Neural progenitor cell (in vitro differentiated cells): ENCODE results near the gene IGSF8. TPM values are rescaled to one million over a fixed set of nuclear protein-coding genes. Genes with fewer than 3 reads are reported as not detected.

Experiments
- DNase-seq: peaks from one replicate; pipeline ENCODE4 v3.0.0-alpha.2; 2016; ENCODE audit warnings: low spot score
- H2AFZ ChIP-seq: fragments of 200-600 bp; sonication (generic); replicated peaks from 2 replicates; pipeline ENCODE4 v1.6.1; 2016; ENCODE audit warnings: antibody characterized with exemption
- H3F3A ChIP-seq: fragments of 200-600 bp; sonication (generic); 2 replicates; pipeline ENCODE4 v1.6.1; 2016; ENCODE audit warnings: antibody characterized with exemption, low read depth
- H3K27ac ChIP-seq: fragments of 200-600 bp; sonication (generic); 2 replicates; pipeline ENCODE4 v1.5.1; 2016; ENCODE audit warnings: mild to moderate bottlenecking
- H3K27me3 ChIP-seq: fragments of 200-600 bp; sonication (generic); 2 replicates; pipeline ENCODE4 v1.6.1; 2016; ENCODE audit warnings: mild to moderate bottlenecking, moderate library complexity
- H3K36me3 ChIP-seq: fragments of 200-600 bp; sonication (generic); 2 replicates; pipeline ENCODE4 v1.5.1; 2016
- H3K4me1 ChIP-seq: fragments of 200-600 bp; sonication (generic); 2 replicates; pipeline ENCODE4 v1.6.1; 2016; ENCODE audit warnings: mixed run types
- H3K4me2 ChIP-seq: fragments of 200-600 bp; sonication (generic); 2 replicates; pipeline ENCODE4 v1.6.1; 2016
- H3K4me3 ChIP-seq: fragments of 200-600 bp; sonication (generic); 2 replicates; pipeline ENCODE4 v1.5.1; 2016
- H3K79me2 ChIP-seq: fragments of 200-600 bp; sonication (generic); 2 replicates; pipeline ENCODE4 v1.6.1; 2016; ENCODE audit warnings: low read depth
- H3K9ac ChIP-seq: fragments of 200-600 bp; sonication (generic); 2 replicates; pipeline ENCODE4 v1.6.1; 2016
- H3K9me3 ChIP-seq: fragments of 200-600 bp; sonication (generic); 2 replicates; pipeline ENCODE4 v1.5.1; 2016; ENCODE audit warnings: low read depth
- H4K20me1 ChIP-seq: fragments of 200-600 bp; sonication (generic); 2 replicates; pipeline ENCODE4 v1.6.1; 2016; ENCODE audit warnings: low read depth
- H3K27ac Mint-ChIP-seq: 3 replicates; pipeline ENCODE4 v1.8.0; 2021; ENCODE audit warnings: mixed read lengths
- H3K27me3 Mint-ChIP-seq: 2 replicates; pipeline ENCODE4 v1.8.0; 2022; ENCODE audit warnings: low read depth, mild to moderate bottlenecking, inconsistent platforms, moderate library complexity, mixed read lengths; ENCODE audit not compliant: insufficient read depth
- H3K36me3 Mint-ChIP-seq: 3 replicates; pipeline ENCODE4 v1.8.0; 2021; ENCODE audit warnings: mixed read lengths
- H3K4me1 Mint-ChIP-seq: 3 replicates; pipeline ENCODE4 v1.8.0; 2021; ENCODE audit warnings: mixed read lengths
- H3K4me3 Mint-ChIP-seq: 3 replicates; pipeline ENCODE4 v1.8.0; 2021; ENCODE audit warnings: mild to moderate bottlenecking, moderate library complexity, mixed read lengths
- H3K9me3 Mint-ChIP-seq: 3 replicates; pipeline ENCODE4 v1.8.0; 2020; ENCODE audit warnings: mixed read lengths
- EZH2 ChIP-seq: fragments of 200-600 bp; sonication (generic); IDR thresholded peaks from 2 replicates; pipeline ENCODE4 v1.6.1; 2017; ENCODE audit warnings: antibody characterized with exemption, mild to moderate bottlenecking, moderate library complexity
- EZH2phosphoT487 ChIP-seq: fragments of 200-600 bp; sonication (generic); IDR thresholded peaks from 2 replicates; pipeline ENCODE4 v1.6.1; 2017; ENCODE audit warnings: antibody characterized with exemption
- total RNA-seq: library from RNA; depleted of rRNA; stranded (reverse); fragments of >200 nt; gene quantifications from 2 replicates; pipeline ENCODE4 v1.2.3, GENCODE V29; 2015; ENCODE audit warnings: low replicate concordance
- TF ChIP-seq, protein P1 (sequence below): fragments of 200-600 bp; sonication (generic); IDR thresholded peaks from 2 replicates; pipeline ENCODE4 v1.5.1; 2017; ENCODE audit warnings: antibody characterized with exemption, mild to moderate bottlenecking

IGSF8 gene
- total RNA-seq, 1 donor from 2014 or later: 9.4 TPM

- Mint-ChIP-seq H3K36me3 (no peaks in the 10 kb centered on the region), H3K9me3 (no peaks in the 10 kb centered on the region), H3K4me3 (peak overlapping the region; percentile 88), H3K27ac (no peak overlapping the region), H3K27me3 (peaks cover 22% of the 10 kb centered on the region), H3K4me1 (peaks cover 25% of the 10 kb centered on the region)
- peaks cover 83% of the 10 kb centered on the region for H3K27me3 ChIP-seq
- peaks cover 10% of the 10 kb centered on the region for H3K4me1 ChIP-seq
- H4K20me1 ChIP-seq: no peaks in the 10 kb centered on the region
- peak overlapping the region; percentile 66 for H2AFZ ChIP-seq
- no peaks in the 10 kb centered on the region for H3K36me3 ChIP-seq
- H3F3A ChIP-seq: peaks cover 14% of the 10 kb centered on the region
- H3K9me3 ChIP-seq: no peaks in the 10 kb centered on the region
- no peaks in the 10 kb centered on the region for H3K79me2 ChIP-seq
- H3K4me2 ChIP-seq: peak overlapping the region; percentile 71
- no peak overlapping the region for H3K27ac ChIP-seq
- peak overlapping the region; percentile 52 for H3K4me3 ChIP-seq
- no peak overlapping the region for H3K9ac ChIP-seq
- TF ChIP-seq EZH2: peak; percentile 39
- TF ChIP-seq EZH2phosphoT487: no peak
- DNase-seq: peak; percentile 93
Measured at GRCh38 chr1:160070243-160071163, 27.9 kb downstream of the IGSF8 start.

GRCh38 chr1:160069460-160070231 is 28.8 kb downstream of the IGSF8 start, which contains the start of gene KCNJ10:
Gene KCNJ10 (minus strand): TSS chr1:160070160. CDS start chr1:160042532, 27,628 bp downstream.
- H3K36me3 ChIP-seq: no peaks in the 10 kb centered on the region
- Mint-ChIP-seq H3K9me3 (no peaks in the 10 kb centered on the region), H3K4me3 (peak within 1 kb of the TSS; percentile 88), H3K36me3 (no peaks in the 10 kb centered on the region), H3K4me1 (peaks cover 28% of the 10 kb centered on the region), H3K27ac (no peak within 1 kb of the TSS), H3K27me3 (peaks cover 22% of the 10 kb centered on the region)
- TF ChIP-seq EZH2 (peak; percentile 53), EZH2phosphoT487 (no peak)
- H3K9me3 ChIP-seq: no peaks in the 10 kb centered on the region
- peak within 1 kb of the TSS; percentile 66 for H2AFZ ChIP-seq
- no peak within 1 kb of the TSS for H3K9ac ChIP-seq
- DNase-seq: no peak
- peaks cover 10% of the 10 kb centered on the region for H3K4me1 ChIP-seq
- peak within 1 kb of the TSS; percentile 52 for H3K4me3 ChIP-seq
- H3K27me3 ChIP-seq: peaks cover 74% of the 10 kb centered on the region
- H3K27ac ChIP-seq: no peak within 1 kb of the TSS
- H3K4me2 ChIP-seq: peak within 1 kb of the TSS; percentile 71
- peaks cover 14% of the 10 kb centered on the region for H3F3A ChIP-seq
- H3K79me2 ChIP-seq: no peaks in the 10 kb centered on the region
- H4K20me1 ChIP-seq: no peaks in the 10 kb centered on the region

DNA sequence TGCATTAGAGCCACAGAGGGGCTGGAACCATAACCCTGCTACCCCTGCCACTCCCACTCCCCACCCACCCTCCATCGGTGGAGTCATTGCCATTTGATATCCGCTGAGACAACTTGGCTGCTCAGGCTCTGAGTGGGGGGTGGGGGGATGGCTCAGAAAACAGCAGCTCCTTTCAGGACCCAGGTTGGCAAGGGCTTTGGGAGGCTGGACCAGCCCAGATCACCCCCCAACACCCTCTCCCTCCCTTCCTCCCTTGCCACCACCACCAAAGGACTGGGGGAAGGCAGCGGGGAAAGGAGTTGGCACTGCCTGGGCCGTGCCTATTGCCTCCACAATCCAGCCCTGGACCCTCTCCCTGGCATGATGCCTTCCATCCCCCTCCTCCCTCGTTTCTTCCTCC is 30.2 kb downstream of the IGSF8 start:
- Mint-ChIP-seq H3K4me1 (peaks cover 36% of the 10 kb centered on the region), H3K4me3 (peak overlapping the region; percentile 66), H3K27ac (no peak overlapping the region), H3K27me3 (peaks cover 20% of the 10 kb centered on the region), H3K9me3 (no peaks in the 10 kb centered on the region), H3K36me3 (no peaks in the 10 kb centered on the region)
- Histone ChIP-seq H3K4me1 (peaks cover 10% of the 10 kb centered on the region), H3K9ac (no peak overlapping the region), H3K4me3 (no peak overlapping the region), H3K4me2 (no peak overlapping the region), H3F3A (peaks cover 14% of the 10 kb centered on the region), H3K27me3 (peaks cover 62% of the 10 kb centered on the region), H4K20me1 (no peaks in the 10 kb centered on the region), H3K79me2 (no peaks in the 10 kb centered on the region), H3K27ac (no peak overlapping the region), H2AFZ (no peak overlapping the region), H3K36me3 (no peaks in the 10 kb centered on the region), H3K9me3 (no peaks in the 10 kb centered on the region)
- no peak for DNase-seq
- TF ChIP-seq, protein P1, sequence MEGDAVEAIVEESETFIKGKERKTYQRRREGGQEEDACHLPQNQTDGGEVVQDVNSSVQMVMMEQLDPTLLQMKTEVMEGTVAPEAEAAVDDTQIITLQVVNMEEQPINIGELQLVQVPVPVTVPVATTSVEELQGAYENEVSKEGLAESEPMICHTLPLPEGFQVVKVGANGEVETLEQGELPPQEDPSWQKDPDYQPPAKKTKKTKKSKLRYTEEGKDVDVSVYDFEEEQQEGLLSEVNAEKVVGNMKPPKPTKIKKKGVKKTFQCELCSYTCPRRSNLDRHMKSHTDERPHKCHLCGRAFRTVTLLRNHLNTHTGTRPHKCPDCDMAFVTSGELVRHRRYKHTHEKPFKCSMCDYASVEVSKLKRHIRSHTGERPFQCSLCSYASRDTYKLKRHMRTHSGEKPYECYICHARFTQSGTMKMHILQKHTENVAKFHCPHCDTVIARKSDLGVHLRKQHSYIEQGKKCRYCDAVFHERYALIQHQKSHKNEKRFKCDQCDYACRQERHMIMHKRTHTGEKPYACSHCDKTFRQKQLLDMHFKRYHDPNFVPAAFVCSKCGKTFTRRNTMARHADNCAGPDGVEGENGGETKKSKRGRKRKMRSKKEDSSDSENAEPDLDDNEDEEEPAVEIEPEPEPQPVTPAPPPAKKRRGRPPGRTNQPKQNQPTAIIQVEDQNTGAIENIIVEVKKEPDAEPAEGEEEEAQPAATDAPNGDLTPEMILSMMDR: no peak
